Measurements from ENCODE around the gene ENTPD8. TPM values are rescaled to one million over a fixed set of nuclear protein-coding genes. Genes with fewer than 3 reads are reported as not detected.

Gene ENTPD8
- total and polyA plus RNA-seq, 2 of the 13 experiments (the other 11 are each of a cell fraction or from before 2014, with no cell fraction given): 0.26 to 0.44 TPM

- TF ChIP-seq ZNF557 (CRISPR knock-in tag; IDR thresholded peaks at IDR 0.05) (0 out of 2 replicates have a peak, but pooled peaks have one; percentile 80), SMAD3 (CRISPR knock-in tag; IDR thresholded peaks at IDR 0.05) (peak; percentile 79; the same call in 1 of the 2 replicates), ZBTB10 (CRISPR knock-in tag; IDR thresholded peaks at IDR 0.05; ENCODE audit: borderline replicate concordance) (peak; percentile 86; the same call in 1 of the 2 replicates), SNAPC5 (CRISPR knock-in tag; IDR thresholded peaks at IDR 0.05; ENCODE audit: borderline replicate concordance) (peak; percentile 72; the same call in 1 of the 2 replicates), ZNF761 (CRISPR knock-in tag; conservative IDR thresholded peaks at IDR 0.05) (peak; percentile 81; the same call in 1 of the 2 replicates), ZNF766 (CRISPR knock-in tag; IDR thresholded peaks at IDR 0.05; ENCODE audit: borderline replicate concordance) (peak; percentile 81; the same call in 1 of the 2 replicates), MIER3 (CRISPR knock-in tag; IDR thresholded peaks at IDR 0.05; ENCODE audit: borderline replicate concordance) (peak; percentile 71; the same call in 1 of the 2 replicates), RFXANK (CRISPR knock-in tag; IDR thresholded peaks at IDR 0.05) (0 out of 2 replicates have a peak, but pooled peaks have one; percentile 69), ETV5 (CRISPR knock-in tag; IDR thresholded peaks at IDR 0.05; ENCODE audit: borderline replicate concordance) (peak; percentile 50), KDM5A (IDR thresholded peaks at IDR 0.05; ENCODE audit: borderline replicate concordance, low read length) (no peak), ZMYM4 (CRISPR knock-in tag; IDR thresholded peaks at IDR 0.05) (peak; percentile 76), POLR2AphosphoS2 (IDR thresholded peaks at IDR 0.05; ENCODE audit: low read depth, low read length) (0 out of 2 replicates have a peak, but pooled peaks have one; percentile 12), MXI1 (IDR thresholded peaks at IDR 0.05; ENCODE audit: borderline replicate concordance, low read depth, low read length) (peak; percentile 87; the same call in 1 of the 3 replicates), ATF7 (IDR thresholded peaks at IDR 0.05) (no peak), ATF7 (CRISPR knock-in tag; IDR thresholded peaks at IDR 0.05) (no peak), NFKBIZ (CRISPR knock-in tag; IDR thresholded peaks at IDR 0.05) (peak; percentile 91), HIVEP1 (CRISPR knock-in tag; IDR thresholded peaks at IDR 0.05) (peak; percentile 87), PRDM15 (CRISPR knock-in tag; IDR thresholded peaks at IDR 0.05) (no peak), RCOR2 (CRISPR knock-in tag; IDR thresholded peaks at IDR 0.05) (peak; percentile 83; the same call in 1 of the 2 replicates), GATA4 (IDR thresholded peaks at IDR 0.05; ENCODE audit: borderline replicate concordance, low read depth) (no peak), ZNF790 (CRISPR knock-in tag; IDR thresholded peaks at IDR 0.05; ENCODE audit: borderline replicate concordance) (peak; percentile 62; the same call in 1 of the 2 replicates), IKZF1 (IDR thresholded peaks at IDR 0.05) (no peak), POLR2A (IDR thresholded peaks at IDR 0.05; ENCODE audit: insufficient read depth in 1 of 2, low read depth in 2 of 2, low read length in 2 of 2) (peak in 1 of 2 experiments; percentile 68; a peak in 2 of 4 replicates), ATRX (CRISPR knock-in tag; IDR thresholded peaks at IDR 0.05; ENCODE audit: borderline replicate concordance) (0 out of 2 replicates have a peak, but pooled peaks have one; percentile 32), RBM39 (IDR thresholded peaks at IDR 0.05; ENCODE audit: low read depth, low read length, poor library complexity, severe bottlenecking) (peak; percentile 50)
Measured at GRCh38 chr9:137454597-137455358, 13.6 kb upstream of the ENTPD8 start (continued).
